Aorta (tissue), 5 donors: ENCODE data around the gene PRR5L. TPM values are rescaled to one million over a fixed set of nuclear protein-coding genes. Genes with fewer than 3 reads are reported as not detected.

Experiments
- ATAC-seq: fragments of 200-7000 bp; cut with Tn5 transposase; one replicate; pipeline ENCODE4 v1.9.1; 2022; ENCODE audit warnings: moderate library complexity; ENCODE audit not compliant: low FRiP score
- DNase-seq, 2 donors: peaks; one replicate each; pipeline ENCODE4 v3.0.0-alpha.2; 2020
- H3K27ac ChIP-seq, 2 donors: one replicate each; pipeline ENCODE4 v1.5.1; 2013; ENCODE audit warnings: low read length in 2 of 2, mild to moderate bottlenecking in 2 of 2, moderate library complexity in 2 of 2, control low read depth in 1 of 2, inconsistent platforms in 1 of 2, low read depth in 1 of 2
- H3K27me3 ChIP-seq, 2 donors: one replicate each; pipeline ENCODE4 v1.6.1; 2013; ENCODE audit warnings: control low read depth in 1 of 2, low read length in 1 of 2, mild to moderate bottlenecking in 1 of 2, moderate library complexity in 1 of 2; ENCODE audit not compliant: insufficient read depth in 2 of 2, control insufficient read depth in 1 of 2
- H3K36me3 ChIP-seq, 2 donors: one replicate each; pipeline ENCODE4 v1.6.1; 2013; ENCODE audit warnings: control low read depth in 1 of 2, low read length in 1 of 2, mild to moderate bottlenecking in 1 of 2; ENCODE audit not compliant: insufficient read depth in 2 of 2, control insufficient read depth in 1 of 2
- H3K4me1 ChIP-seq, 2 donors: one replicate each; pipeline ENCODE4 v1.6.1; 2013; ENCODE audit warnings: low read length in 2 of 2, control low read depth in 1 of 2, mild to moderate bottlenecking in 1 of 2, moderate library complexity in 1 of 2; ENCODE audit not compliant: insufficient read depth in 2 of 2, control insufficient read depth in 1 of 2
- H3K4me3 ChIP-seq, 2 donors: one replicate each; pipeline ENCODE4 v1.5.1; 2013; ENCODE audit warnings: low read length in 2 of 2, control low read depth in 1 of 2, mild to moderate bottlenecking in 1 of 2
- H3K9me3 ChIP-seq: one replicate; pipeline ENCODE4 v1.6.1; 2013; ENCODE audit warnings: mild to moderate bottlenecking, low read length; ENCODE audit not compliant: control insufficient read depth
- WGBS, 2 donors: extraction: QIAGEN DNeasy Blood & Tissue Kit; methylation state at CpG; one replicate each; pipeline ENCODE4 v1.1.7; 2013; 5-methylcytosine and 5-hydroxymethylcytosine counted together
- intact Hi-C, 2 donors: fragments of 100-400 bp; cut with DNase I; formaldehyde crosslinking; loops; one replicate each; pipeline versions ENCODE4 v1.14.2 to v1.15.0; 2022
- polyA plus RNA-seq, 2 donors: library from polyadenylated mRNA; stranded (reverse); fragments of 200-250 nt; gene quantifications; one replicate each; pipeline ENCODE4 v1.2.3, GENCODE V29; 2013
- total RNA-seq, 2 donors: library from RNA; stranded (reverse); fragmentation: NEBNext Ultra II Directional; extraction: Animal tissue kit (Norgen Biotek cat#: 25700); gene quantifications; one replicate each; pipeline ENCODE4 v1.2.1, GENCODE V29; 2021
- donor health status: healthy with polysubstance abuse.
- donor health status: Bipolar disorder and iron deficiency.
- donor health status: DM: no; HTN: no; CAD: no.
- donor health status: DM: no; HTN: no; CAD: no.
- donor health status: DM: yes; HTN: yes; CAD: no.

Gene PRR5L
- total and polyA plus RNA-seq, 4 donors, result 3.3 to 15.3 (median 5.4) TPM

- DNase-seq (no peak), ATAC-seq (no peak)
- H3K4me3 ChIP-seq, result no peak overlapping the region
- intact Hi-C loops, result no loop called here
- H3K27ac ChIP-seq, result no peak overlapping the region
- no peaks in the 10 kb centered on the region for H3K27me3 ChIP-seq
- no peaks in the 10 kb centered on the region for H3K4me1 ChIP-seq
- H3K9me3 ChIP-seq, result no peaks in the 10 kb centered on the region
- 92 to 95% methylated on average over 21 of the region's 21 CpGs for WGBS, 2 donors
- peaks cover 0 to 2% of the 10 kb centered on the region in 2 donors for H3K36me3 ChIP-seq
These were observed 104.8 kb downstream of the PRR5L start for GRCh38 chr11:36400766-36401455.

GRCh38 chr11:36402568-36403170 is 106.6 kb downstream of the PRR5L start:
- ATAC-seq, result no peak
- H3K9me3 ChIP-seq, result no peaks in the 10 kb centered on the region
- 39 to 48% methylated on average over 11 of the region's 11 CpGs for WGBS, 2 donors
- no peak for DNase-seq
- no peak overlapping the region for H3K27ac ChIP-seq
- H3K4me3 ChIP-seq, result no peak overlapping the region
- no peaks in the 10 kb centered on the region for H3K4me1 ChIP-seq
- H3K27me3 ChIP-seq, result no peaks in the 10 kb centered on the region
- no peaks in the 10 kb centered on the region for H3K36me3 ChIP-seq
- intact Hi-C loops, result no loop called here

- DNase-seq (no peak), ATAC-seq (no peak)
- Histone ChIP-seq H3K9me3 (no peaks in the 10 kb centered on the region), H3K4me3 (no peak overlapping the region), H3K4me1 (no peaks in the 10 kb centered on the region), H3K27me3 (no peaks in the 10 kb centered on the region), H3K27ac (no peak overlapping the region), H3K36me3 (no peaks in the 10 kb centered on the region)
- WGBS, 2 donors, result 95 to 96% methylated on average over 1 of the region's 1 CpG
- intact Hi-C loops, result no loop called here
These were observed 107.6 kb downstream of the PRR5L start for GRCh38 chr11:36403661-36404060.

GRCh38 chr11:36404831-36405230 is 108.7 kb downstream of the PRR5L start:
- no peak overlapping the region for H3K27ac ChIP-seq
- no peak for ATAC-seq
- intact Hi-C loops, result no loop called here
- H3K4me3 ChIP-seq, result no peak overlapping the region
- no peaks in the 10 kb centered on the region for H3K4me1 ChIP-seq
- 52 to 56% methylated on average over 3 of the region's 3 CpGs for WGBS, 2 donors
- no peak for DNase-seq
- no peaks in the 10 kb centered on the region for H3K27me3 ChIP-seq
- no peaks in the 10 kb centered on the region for H3K36me3 ChIP-seq
- no peaks in the 10 kb centered on the region for H3K9me3 ChIP-seq

GRCh38 chr11:36405585-36406367 is 109.7 kb downstream of the PRR5L start:
- H3K27ac ChIP-seq, result no peak overlapping the region
- ATAC-seq (no peak), DNase-seq (no peak)
- no peaks in the 10 kb centered on the region for H3K9me3 ChIP-seq
- no peaks in the 10 kb centered on the region for H3K4me1 ChIP-seq
- no peaks in the 10 kb centered on the region for H3K27me3 ChIP-seq
- intact Hi-C loops, result no loop called here
- H3K4me3 ChIP-seq, result no peak overlapping the region
- 77 to 86% methylated on average over 5 of the region's 5 CpGs for WGBS, 2 donors
- no peaks in the 10 kb centered on the region for H3K36me3 ChIP-seq

- Histone ChIP-seq H3K27ac (no peak overlapping the region), H3K9me3 (no peaks in the 10 kb centered on the region), H3K4me1 (no peaks in the 10 kb centered on the region), H3K4me3 (no peak overlapping the region), H3K27me3 (no peaks in the 10 kb centered on the region), H3K36me3 (no peaks in the 10 kb centered on the region)
- intact Hi-C loops, result no loop called here
- DNase-seq (no peak), ATAC-seq (no peak)
These were observed 111.3 kb downstream of the PRR5L start for GRCh38 chr11:36407356-36407755.

- Histone ChIP-seq H3K4me1 (no peaks in the 10 kb centered on the region), H3K36me3 (no peaks in the 10 kb centered on the region), H3K27me3 (no peaks in the 10 kb centered on the region), H3K9me3 (no peaks in the 10 kb centered on the region), H3K4me3 (no peak overlapping the region), H3K27ac (no peak overlapping the region)
- no peak for ATAC-seq
- DNase-seq, result no peak
- intact Hi-C loops, result no loop called here
- WGBS, 2 donors, result 61 to 75% methylated on average over 6 of the region's 6 CpGs
These were observed 112.5 kb downstream of the PRR5L start for GRCh38 chr11:36408498-36409136.

GRCh38 chr11:36409152-36409816 is 113.2 kb downstream of the PRR5L start:
- Histone ChIP-seq H3K4me3 (no peak overlapping the region), H3K27me3 (no peaks in the 10 kb centered on the region), H3K27ac (no peak overlapping the region), H3K4me1 (no peaks in the 10 kb centered on the region), H3K36me3 (no peaks in the 10 kb centered on the region), H3K9me3 (no peaks in the 10 kb centered on the region)
- intact Hi-C loops, result no loop called here
- ATAC-seq (peak; percentile 42), DNase-seq (no peak)
- 41 to 50% methylated on average over 8 of the region's 8 CpGs for WGBS, 2 donors
